HepG2 (cell line): ENCODE data around the gene CXADR. TPM values are rescaled to one million over a fixed set of nuclear protein-coding genes. Genes with fewer than 3 reads are reported as not detected.

ENCODE experiments used
- BHLHE40 ChIP-seq: IDR thresholded peaks from 2 replicates; pipeline ENCODE4 v1.6.1; 2011; ENCODE audit warnings: low read length, improper control_type of control experiment
- CBFB ChIP-seq: sonication (generic); formaldehyde crosslinking; IDR thresholded peaks from 2 replicates; pipeline ENCODE4 v1.4.0; 2020; ENCODE audit warnings: missing genetic modification reagents
- DPF2 ChIP-seq: sonication (generic); formaldehyde crosslinking; IDR thresholded peaks from 2 replicates; pipeline ENCODE4 v1.4.0; 2020; ENCODE audit warnings: mild to moderate bottlenecking, low read depth, missing genetic modification reagents, borderline replicate concordance
- DRAP1 ChIP-seq: IDR thresholded peaks from 2 replicates; pipeline ENCODE4 v1.6.1; 2016; ENCODE audit warnings: missing genetic modification reagents, missing compliant biosample characterization
- GLMP ChIP-seq: sonication (generic); formaldehyde crosslinking; IDR thresholded peaks from 2 replicates; pipeline ENCODE4 v1.9.0; 2021; ENCODE audit warnings: missing genetic modification reagents, mild to moderate bottlenecking, borderline replicate concordance
- GPN1 ChIP-seq: sonication (generic); formaldehyde crosslinking; IDR thresholded peaks from 2 replicates; pipeline ENCODE4 v1.5.1; 2020; ENCODE audit warnings: missing genetic modification reagents, borderline replicate concordance
- IRF1 ChIP-seq: sonication (generic); formaldehyde crosslinking; IDR thresholded peaks from 2 replicates; pipeline ENCODE4 v1.4.0; 2020; ENCODE audit warnings: low read depth, mild to moderate bottlenecking, missing genetic modification reagents
- KLF12 ChIP-seq: sonication (generic); formaldehyde crosslinking; IDR thresholded peaks from 2 replicates; pipeline ENCODE4 v1.4.0; 2020; ENCODE audit warnings: missing genetic modification reagents, borderline replicate concordance
- NCOA2 ChIP-seq: sonication (generic); formaldehyde crosslinking; IDR thresholded peaks from 2 replicates; pipeline ENCODE4 v1.8.0; 2022; ENCODE audit warnings: inconsistent platforms
- PBX3 ChIP-seq: sonication (generic); formaldehyde crosslinking; IDR thresholded peaks from 2 replicates; pipeline ENCODE4 v1.8.1; 2023; ENCODE audit warnings: missing genetic modification reagents, inconsistent platforms, borderline replicate concordance
- PRDM4 ChIP-seq: sonication (generic); formaldehyde crosslinking; IDR thresholded peaks from 2 replicates; pipeline ENCODE4 v1.9.0; 2021; ENCODE audit warnings: missing genetic modification reagents, borderline replicate concordance
- SIX4 ChIP-seq: sonication (generic); formaldehyde crosslinking; IDR thresholded peaks from 2 replicates; pipeline ENCODE4 v1.4.0; 2020; ENCODE audit warnings: missing genetic modification reagents
- TBP ChIP-seq: sonication (generic); formaldehyde crosslinking; IDR thresholded peaks from 2 replicates; pipeline ENCODE4 v1.5.0; 2020; ENCODE audit warnings: missing genetic modification reagents
- TBX3 ChIP-seq: fragments of 450-650 bp; IDR thresholded peaks from 2 replicates; pipeline ENCODE4 v1.6.1; 2017; ENCODE audit warnings: antibody characterized with exemption, mild to moderate bottlenecking, inconsistent platforms, borderline replicate concordance
- ZBTB43 ChIP-seq: sonication (generic); formaldehyde crosslinking; conservative IDR thresholded peaks from 2 replicates; pipeline ENCODE4 v1.4.0; 2020; ENCODE audit warnings: missing genetic modification reagents
- ZNF124 ChIP-seq: sonication (generic); formaldehyde crosslinking; IDR thresholded peaks from 2 replicates; pipeline ENCODE4 v1.4.0; 2020; ENCODE audit warnings: missing genetic modification reagents
- ZNF503 ChIP-seq: sonication (generic); formaldehyde crosslinking; IDR thresholded peaks from 2 replicates; pipeline ENCODE4 v1.4.0; 2020; ENCODE audit warnings: missing genetic modification reagents
- ZNF770 ChIP-seq: sonication (generic); formaldehyde crosslinking; IDR thresholded peaks from 2 replicates; pipeline ENCODE4 v1.5.0; 2020; ENCODE audit warnings: mild to moderate bottlenecking, missing genetic modification reagents
- polyA plus RNA-seq, 8 experiments: library from polyadenylated mRNA; depleted of rRNA in 3 of 8; stranded (reverse) in 7 of 8; unstranded in 1 of 8; fragments of >200 nt; fragmentation: Illumina TruSeq in 4 of 8; extraction: Trizol in 4 of 8; gene quantifications; 2 replicates each; pipeline versions ENCODE4 v1.2.1 to v1.2.3, GENCODE V29; 2011 to 2016; ENCODE audit warnings: low read depth in 4 of 8, missing spikeins in 1 of 8, mixed read lengths in 1 of 8; ENCODE audit not compliant: insufficient read depth in 1 of 8
- total RNA-seq, 5 experiments: library from RNA; depleted of rRNA; stranded (reverse); fragments of >200 nt; fragmentation: Illumina TruSeq; extraction: Trizol; gene quantifications; 2 replicates each; pipeline ENCODE4 v1.2.3, GENCODE V29; 2016; ENCODE audit warnings: low read depth in 1 of 5

CXADR gene
- total and polyA plus RNA-seq, 2 of the 13 experiments (the other 11 are each of a cell fraction or from before 2014, with no cell fraction given): 86.8 to 110 TPM

GRCh38 chr21:17523007-17523451 is 10.2 kb downstream of the CXADR start (continued):
- TF ChIP-seq GPN1 (CRISPR knock-in tag): no peak
- peak; percentile 97 for TF ChIP-seq ZNF503 (CRISPR knock-in tag)
- TF ChIP-seq KLF12 (CRISPR knock-in tag): peak; percentile 34; the same call in 1 of the 2 replicates
- TF ChIP-seq TBX3: peak; percentile 84
- TF ChIP-seq PBX3 (CRISPR knock-in tag): no peak
- TF ChIP-seq DPF2 (CRISPR knock-in tag): peak; percentile 99
- TF ChIP-seq PRDM4 (CRISPR knock-in tag): no peak
- TF ChIP-seq DRAP1: peak; percentile 84
- TF ChIP-seq ZNF770 (CRISPR knock-in tag): peak; percentile 77
- no peak for TF ChIP-seq TBP (CRISPR knock-in tag)
- no peak for TF ChIP-seq IRF1 (CRISPR knock-in tag)
- peak; percentile 65 for TF ChIP-seq BHLHE40
- no peak for TF ChIP-seq GLMP (CRISPR knock-in tag)
- TF ChIP-seq ZBTB43 (CRISPR knock-in tag): peak; percentile 95
- TF ChIP-seq CBFB (CRISPR knock-in tag): peak; percentile 67; the same call in 1 of the 2 replicates
- TF ChIP-seq ZNF124 (CRISPR knock-in tag): peak; percentile 80; the same call in 1 of the 2 replicates
- TF ChIP-seq NCOA2 (CRISPR knock-in tag): peak; percentile 98
- TF ChIP-seq SIX4 (CRISPR knock-in tag): peak; percentile 77
